HepG2 (cell line): ENCODE measurements around the gene RNASE11. TPM values are rescaled to one million over a fixed set of nuclear protein-coding genes. Genes with fewer than 3 reads are reported as not detected.

Source experiments
- KDM4B ChIP-seq: sonication (generic); formaldehyde crosslinking; IDR thresholded peaks from 2 replicates; pipeline ENCODE4 v1.4.0; 2020; ENCODE audit warnings: missing genetic modification reagents
- KLF12 ChIP-seq: sonication (generic); formaldehyde crosslinking; IDR thresholded peaks from 2 replicates; pipeline ENCODE4 v1.4.0; 2020; ENCODE audit warnings: missing genetic modification reagents, borderline replicate concordance
- NFYB ChIP-seq: sonication (generic); formaldehyde crosslinking; IDR thresholded peaks from 2 replicates; pipeline ENCODE4 v1.4.0; 2020; ENCODE audit warnings: missing genetic modification reagents
- NR2F6 ChIP-seq, 2 experiments: IDR thresholded peaks; 2 replicates each; pipeline ENCODE4 v1.6.1; 2016; ENCODE audit warnings: antibody characterized with exemption in 1 of 2, mild to moderate bottlenecking in 1 of 2
- THAP11 ChIP-seq: IDR thresholded peaks from 2 replicates; pipeline ENCODE4 v1.6.1; 2016; ENCODE audit warnings: missing biosample characterization, missing genetic modification reagents
- TMF1 ChIP-seq: sonication (generic); formaldehyde crosslinking; IDR thresholded peaks from 2 replicates; pipeline ENCODE4 v1.8.1; 2022; ENCODE audit warnings: low read depth, missing genetic modification reagents
- ZMYM2 ChIP-seq: sonication (generic); formaldehyde crosslinking; IDR thresholded peaks from 2 replicates; pipeline ENCODE4 v1.8.0; 2022; ENCODE audit warnings: mild to moderate bottlenecking, missing genetic modification reagents
- ZNF564 ChIP-seq: sonication (generic); formaldehyde crosslinking; IDR thresholded peaks from 2 replicates; pipeline ENCODE4 v1.8.1; 2023; ENCODE audit warnings: mild to moderate bottlenecking, missing genetic modification reagents
- ZNF891 ChIP-seq: sonication (generic); formaldehyde crosslinking; IDR thresholded peaks from 2 replicates; pipeline ENCODE4 v1.5.0; 2020; ENCODE audit warnings: mild to moderate bottlenecking, missing genetic modification reagents
- polyA plus RNA-seq, 8 experiments: library from polyadenylated mRNA; depleted of rRNA in 3 of 8; stranded (reverse) in 7 of 8; unstranded in 1 of 8; fragments of >200 nt; fragmentation: Illumina TruSeq in 4 of 8; extraction: Trizol in 4 of 8; gene quantifications; 2 replicates each; pipeline versions ENCODE4 v1.2.1 to v1.2.3, GENCODE V29; 2011 to 2016; ENCODE audit warnings: low read depth in 4 of 8, missing spikeins in 1 of 8, mixed read lengths in 1 of 8; ENCODE audit not compliant: insufficient read depth in 1 of 8
- total RNA-seq, 5 experiments: library from RNA; depleted of rRNA; stranded (reverse); fragments of >200 nt; fragmentation: Illumina TruSeq; extraction: Trizol; gene quantifications; 2 replicates each; pipeline ENCODE4 v1.2.3, GENCODE V29; 2016; ENCODE audit warnings: low read depth in 1 of 5
- TF ChIP-seq, protein P1 (sequence below): sonication (generic); formaldehyde crosslinking; IDR thresholded peaks from 2 replicates; pipeline ENCODE4 v1.9.0; 2021; ENCODE audit warnings: missing genetic modification reagents, mild to moderate bottlenecking, borderline replicate concordance
- TF ChIP-seq, protein P2 (sequence below): sonication (generic); formaldehyde crosslinking; IDR thresholded peaks from 2 replicates; pipeline ENCODE4 v1.4.0; 2020; ENCODE audit warnings: low read depth, missing genetic modification reagents
- TF ChIP-seq, protein P3 (sequence below): sonication (generic); formaldehyde crosslinking; IDR thresholded peaks from 2 replicates; pipeline ENCODE4 v1.5.1; 2020; ENCODE audit warnings: missing genetic modification reagents, mild to moderate bottlenecking, borderline replicate concordance
- TF ChIP-seq, protein P4 (sequence below): sonication (generic); formaldehyde crosslinking; conservative IDR thresholded peaks from 2 replicates; pipeline ENCODE4 v1.8.0; 2022; ENCODE audit warnings: missing genetic modification reagents
- TF ChIP-seq, protein P5 (sequence below): fragments of 450-650 bp; IDR thresholded peaks from 2 replicates; pipeline ENCODE4 v1.6.1; 2017; ENCODE audit warnings: mild to moderate bottlenecking
- TF ChIP-seq, protein P6 (sequence below): sonication (generic); formaldehyde crosslinking; IDR thresholded peaks from 2 replicates; pipeline ENCODE4 v1.5.0; 2020; ENCODE audit warnings: missing genetic modification reagents, mild to moderate bottlenecking, borderline replicate concordance

RNASE11 gene
- total and polyA plus RNA-seq, 2 of the 13 experiments (the other 11 are each of a cell fraction or from before 2014, with no cell fraction given): not detected

DNA sequence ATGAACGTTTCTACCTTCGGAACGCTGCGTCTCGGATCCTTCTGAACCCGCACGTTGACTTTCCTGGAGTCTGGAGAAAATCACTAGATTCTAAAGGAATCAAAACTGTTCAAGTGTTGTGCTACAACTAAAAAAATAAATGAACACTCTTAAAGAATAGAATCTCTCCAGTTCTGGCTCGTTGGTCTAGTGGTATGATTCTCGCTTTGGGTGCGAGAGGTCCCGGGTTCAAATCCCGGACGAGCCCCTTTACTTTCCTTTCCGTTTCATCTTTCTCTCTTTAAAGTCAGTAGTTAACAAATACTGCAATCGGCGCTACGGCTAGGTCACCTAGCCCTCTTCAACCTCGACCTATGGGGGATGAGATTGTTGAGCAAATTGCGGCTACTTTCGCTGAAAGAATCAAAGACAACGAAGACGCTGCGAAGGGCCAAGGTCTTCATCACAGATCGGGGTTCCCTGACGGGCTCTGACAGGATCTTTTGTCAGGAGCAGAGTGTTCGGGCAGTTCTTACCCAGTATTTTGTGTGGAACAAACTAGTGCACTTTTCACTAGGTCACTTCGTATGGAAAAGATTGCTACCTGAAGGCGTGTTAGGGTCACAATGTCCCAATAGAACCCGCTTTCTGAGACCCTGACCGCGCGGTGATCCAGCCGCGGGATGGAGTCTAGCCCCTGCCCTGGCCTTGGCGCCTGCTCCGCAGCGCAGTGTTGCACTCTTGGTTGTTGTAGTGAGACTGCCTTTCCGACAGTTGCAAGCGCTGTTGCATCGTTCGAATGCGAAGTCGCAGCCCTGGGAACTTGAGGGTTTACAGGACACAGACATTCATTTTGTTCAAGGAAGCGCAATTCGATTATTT lies 45.3 kb upstream of the RNASE11 start (continued):
- TF ChIP-seq, protein P1, sequence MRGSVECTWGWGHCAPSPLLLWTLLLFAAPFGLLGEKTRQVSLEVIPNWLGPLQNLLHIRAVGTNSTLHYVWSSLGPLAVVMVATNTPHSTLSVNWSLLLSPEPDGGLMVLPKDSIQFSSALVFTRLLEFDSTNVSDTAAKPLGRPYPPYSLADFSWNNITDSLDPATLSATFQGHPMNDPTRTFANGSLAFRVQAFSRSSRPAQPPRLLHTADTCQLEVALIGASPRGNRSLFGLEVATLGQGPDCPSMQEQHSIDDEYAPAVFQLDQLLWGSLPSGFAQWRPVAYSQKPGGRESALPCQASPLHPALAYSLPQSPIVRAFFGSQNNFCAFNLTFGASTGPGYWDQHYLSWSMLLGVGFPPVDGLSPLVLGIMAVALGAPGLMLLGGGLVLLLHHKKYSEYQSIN (CRISPR knock-in tag): no peak
- peak; percentile 61; the same call in 1 of the 2 replicates for TF ChIP-seq ZNF564
- TF ChIP-seq, protein P2, sequence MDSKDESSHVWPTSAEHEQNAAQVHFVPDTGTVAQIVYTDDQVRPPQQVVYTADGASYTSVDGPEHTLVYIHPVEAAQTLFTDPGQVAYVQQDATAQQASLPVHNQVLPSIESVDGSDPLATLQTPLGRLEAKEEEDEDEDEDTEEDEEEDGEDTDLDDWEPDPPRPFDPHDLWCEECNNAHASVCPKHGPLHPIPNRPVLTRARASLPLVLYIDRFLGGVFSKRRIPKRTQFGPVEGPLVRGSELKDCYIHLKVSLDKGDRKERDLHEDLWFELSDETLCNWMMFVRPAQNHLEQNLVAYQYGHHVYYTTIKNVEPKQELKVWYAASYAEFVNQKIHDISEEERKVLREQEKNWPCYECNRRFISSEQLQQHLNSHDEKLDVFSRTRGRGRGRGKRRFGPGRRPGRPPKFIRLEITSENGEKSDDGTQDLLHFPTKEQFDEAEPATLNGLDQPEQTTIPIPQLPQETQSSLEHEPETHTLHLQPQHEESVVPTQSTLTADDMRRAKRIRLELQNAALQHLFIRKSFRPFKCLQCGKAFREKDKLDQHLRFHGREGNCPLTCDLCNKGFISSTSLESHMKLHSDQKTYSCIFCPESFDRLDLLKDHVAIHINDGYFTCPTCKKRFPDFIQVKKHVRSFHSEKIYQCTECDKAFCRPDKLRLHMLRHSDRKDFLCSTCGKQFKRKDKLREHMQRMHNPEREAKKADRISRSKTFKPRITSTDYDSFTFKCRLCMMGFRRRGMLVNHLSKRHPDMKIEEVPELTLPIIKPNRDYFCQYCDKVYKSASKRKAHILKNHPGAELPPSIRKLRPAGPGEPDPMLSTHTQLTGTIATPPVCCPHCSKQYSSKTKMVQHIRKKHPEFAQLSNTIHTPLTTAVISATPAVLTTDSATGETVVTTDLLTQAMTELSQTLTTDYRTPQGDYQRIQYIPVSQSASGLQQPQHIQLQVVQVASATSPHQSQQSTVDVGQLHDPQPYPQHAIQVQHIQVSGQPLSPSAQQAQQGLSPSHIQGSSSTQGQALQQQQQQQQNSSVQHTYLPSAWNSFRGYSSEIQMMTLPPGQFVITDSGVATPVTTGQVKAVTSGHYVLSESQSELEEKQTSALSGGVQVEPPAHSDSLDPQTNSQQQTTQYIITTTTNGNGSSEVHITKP (CRISPR knock-in tag): no peak
- no peak for TF ChIP-seq ZNF891 (CRISPR knock-in tag)
- TF ChIP-seq THAP11 (CRISPR knock-in tag): peak; percentile 81
- TF ChIP-seq, protein P3, sequence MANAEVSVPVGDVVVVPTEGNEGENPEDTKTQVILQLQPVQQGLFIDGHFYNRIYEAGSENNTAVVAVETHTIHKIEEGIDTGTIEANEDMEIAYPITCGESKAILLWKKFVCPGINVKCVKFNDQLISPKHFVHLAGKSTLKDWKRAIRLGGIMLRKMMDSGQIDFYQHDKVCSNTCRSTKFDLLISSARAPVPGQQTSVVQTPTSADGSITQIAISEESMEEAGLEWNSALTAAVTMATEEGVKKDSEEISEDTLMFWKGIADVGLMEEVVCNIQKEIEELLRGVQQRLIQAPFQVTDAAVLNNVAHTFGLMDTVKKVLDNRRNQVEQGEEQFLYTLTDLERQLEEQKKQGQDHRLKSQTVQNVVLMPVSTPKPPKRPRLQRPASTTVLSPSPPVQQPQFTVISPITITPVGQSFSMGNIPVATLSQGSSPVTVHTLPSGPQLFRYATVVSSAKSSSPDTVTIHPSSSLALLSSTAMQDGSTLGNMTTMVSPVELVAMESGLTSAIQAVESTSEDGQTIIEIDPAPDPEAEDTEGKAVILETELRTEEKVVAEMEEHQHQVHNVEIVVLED (CRISPR knock-in tag): peak; percentile 43; the same call in 1 of the 2 replicates
- TF ChIP-seq, protein P4, sequence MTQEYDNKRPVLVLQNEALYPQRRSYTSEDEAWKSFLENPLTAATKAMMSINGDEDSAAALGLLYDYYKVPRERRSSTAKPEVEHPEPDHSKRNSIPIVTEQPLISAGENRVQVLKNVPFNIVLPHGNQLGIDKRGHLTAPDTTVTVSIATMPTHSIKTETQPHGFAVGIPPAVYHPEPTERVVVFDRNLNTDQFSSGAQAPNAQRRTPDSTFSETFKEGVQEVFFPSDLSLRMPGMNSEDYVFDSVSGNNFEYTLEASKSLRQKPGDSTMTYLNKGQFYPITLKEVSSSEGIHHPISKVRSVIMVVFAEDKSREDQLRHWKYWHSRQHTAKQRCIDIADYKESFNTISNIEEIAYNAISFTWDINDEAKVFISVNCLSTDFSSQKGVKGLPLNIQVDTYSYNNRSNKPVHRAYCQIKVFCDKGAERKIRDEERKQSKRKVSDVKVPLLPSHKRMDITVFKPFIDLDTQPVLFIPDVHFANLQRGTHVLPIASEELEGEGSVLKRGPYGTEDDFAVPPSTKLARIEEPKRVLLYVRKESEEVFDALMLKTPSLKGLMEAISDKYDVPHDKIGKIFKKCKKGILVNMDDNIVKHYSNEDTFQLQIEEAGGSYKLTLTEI: no peak
- TF ChIP-seq, protein P5, sequence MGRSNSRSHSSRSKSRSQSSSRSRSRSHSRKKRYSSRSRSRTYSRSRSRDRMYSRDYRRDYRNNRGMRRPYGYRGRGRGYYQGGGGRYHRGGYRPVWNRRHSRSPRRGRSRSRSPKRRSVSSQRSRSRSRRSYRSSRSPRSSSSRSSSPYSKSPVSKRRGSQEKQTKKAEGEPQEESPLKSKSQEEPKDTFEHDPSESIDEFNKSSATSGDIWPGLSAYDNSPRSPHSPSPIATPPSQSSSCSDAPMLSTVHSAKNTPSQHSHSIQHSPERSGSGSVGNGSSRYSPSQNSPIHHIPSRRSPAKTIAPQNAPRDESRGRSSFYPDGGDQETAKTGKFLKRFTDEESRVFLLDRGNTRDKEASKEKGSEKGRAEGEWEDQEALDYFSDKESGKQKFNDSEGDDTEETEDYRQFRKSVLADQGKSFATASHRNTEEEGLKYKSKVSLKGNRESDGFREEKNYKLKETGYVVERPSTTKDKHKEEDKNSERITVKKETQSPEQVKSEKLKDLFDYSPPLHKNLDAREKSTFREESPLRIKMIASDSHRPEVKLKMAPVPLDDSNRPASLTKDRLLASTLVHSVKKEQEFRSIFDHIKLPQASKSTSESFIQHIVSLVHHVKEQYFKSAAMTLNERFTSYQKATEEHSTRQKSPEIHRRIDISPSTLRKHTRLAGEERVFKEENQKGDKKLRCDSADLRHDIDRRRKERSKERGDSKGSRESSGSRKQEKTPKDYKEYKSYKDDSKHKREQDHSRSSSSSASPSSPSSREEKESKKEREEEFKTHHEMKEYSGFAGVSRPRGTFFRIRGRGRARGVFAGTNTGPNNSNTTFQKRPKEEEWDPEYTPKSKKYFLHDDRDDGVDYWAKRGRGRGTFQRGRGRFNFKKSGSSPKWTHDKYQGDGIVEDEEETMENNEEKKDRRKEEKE: no peak
- 0 out of 2 replicates have a peak, but pooled peaks have one; percentile 56 for TF ChIP-seq TMF1
- no peak for TF ChIP-seq KDM4B
- TF ChIP-seq, protein P6, sequence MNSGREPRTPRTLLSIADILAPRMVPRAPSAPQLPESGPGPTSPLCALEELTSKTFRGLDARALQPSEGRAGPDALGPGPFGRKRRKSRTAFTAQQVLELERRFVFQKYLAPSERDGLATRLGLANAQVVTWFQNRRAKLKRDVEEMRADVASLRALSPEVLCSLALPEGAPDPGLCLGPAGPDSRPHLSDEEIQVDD (CRISPR knock-in tag): no peak
- TF ChIP-seq ZMYM2 (CRISPR knock-in tag): peak; percentile 94; the same call in 1 of the 2 replicates
- TF ChIP-seq NR2F6 (IDR thresholded peaks at IDR 0.05): peak; percentile 68
- peak; percentile 70 for TF ChIP-seq NR2F6 (CRISPR knock-in tag; IDR thresholded peaks at IDR 0.05)
- 0 out of 2 replicates have a peak, but pooled peaks have one; percentile 18 for TF ChIP-seq NFYB (CRISPR knock-in tag)
- no peak for TF ChIP-seq KLF12 (CRISPR knock-in tag)
